MV-4-11 (cell line): ENCODE results near the gene GFRA4.
"Not testable (repeated sequence)": the region's sequence is repeated elsewhere in the genome, so short reads cannot be mapped to it uniquely, and the experiment has no call there.

Experiments
- DNase-seq: peaks from one replicate; lab custom pipeline; 2025; lab: John Stamatoyannopoulos, UW

Gene GFRA4

DNA sequence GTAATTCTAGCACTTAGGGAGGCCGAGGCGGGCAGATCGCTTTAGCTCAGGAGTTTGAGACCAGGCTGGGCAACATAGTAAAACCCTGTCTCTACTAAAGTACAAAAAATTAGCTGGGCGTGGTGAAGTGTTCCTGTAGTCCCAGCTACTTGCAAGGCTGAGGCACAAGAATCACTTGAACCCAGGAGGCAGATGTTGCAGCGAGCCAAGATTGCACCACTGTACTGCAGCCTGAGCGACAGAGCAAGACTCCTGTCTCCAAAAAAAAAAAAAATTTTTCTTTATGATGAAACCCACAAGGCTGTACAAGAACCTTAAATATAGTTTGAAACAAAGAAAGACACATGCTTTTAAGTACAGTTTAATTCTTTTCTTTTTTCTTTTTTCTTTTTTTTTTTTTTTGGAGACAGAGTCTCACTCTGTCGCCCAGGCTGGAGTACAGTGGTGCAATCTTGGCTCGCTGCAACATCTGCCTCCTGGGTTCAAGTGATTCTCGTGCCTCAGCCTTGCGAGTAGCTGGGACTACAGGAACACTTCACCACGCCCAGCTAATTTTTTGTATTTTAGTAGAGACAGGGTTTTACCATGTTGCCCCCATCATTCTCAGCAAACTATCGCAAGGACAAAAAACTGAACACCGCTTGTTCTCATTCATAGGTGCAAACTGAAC lies 47.9 kb downstream of the GFRA4 start:
- not testable (repeated sequence) for DNase-seq

DNA sequence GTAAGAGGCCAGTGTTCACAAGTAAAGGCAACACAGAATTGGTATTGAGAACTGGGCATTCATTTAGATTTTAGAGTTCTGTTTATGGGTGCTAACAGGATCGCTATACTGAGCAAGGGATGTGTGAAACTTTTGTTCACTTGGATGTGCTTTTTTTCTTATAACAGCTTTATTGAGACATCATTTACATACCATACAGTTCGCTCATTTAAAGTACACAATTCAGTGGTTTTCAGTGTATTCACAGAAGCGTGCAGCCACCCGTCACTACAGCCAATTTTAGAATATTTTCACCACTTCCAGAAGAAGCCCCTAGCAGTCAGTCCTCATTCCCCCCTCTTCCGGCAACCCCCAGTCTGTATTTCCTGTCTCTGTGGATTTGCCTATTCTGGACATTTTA lies 48.7 kb downstream of the GFRA4 start:
- DNase-seq: no peak

DNA sequence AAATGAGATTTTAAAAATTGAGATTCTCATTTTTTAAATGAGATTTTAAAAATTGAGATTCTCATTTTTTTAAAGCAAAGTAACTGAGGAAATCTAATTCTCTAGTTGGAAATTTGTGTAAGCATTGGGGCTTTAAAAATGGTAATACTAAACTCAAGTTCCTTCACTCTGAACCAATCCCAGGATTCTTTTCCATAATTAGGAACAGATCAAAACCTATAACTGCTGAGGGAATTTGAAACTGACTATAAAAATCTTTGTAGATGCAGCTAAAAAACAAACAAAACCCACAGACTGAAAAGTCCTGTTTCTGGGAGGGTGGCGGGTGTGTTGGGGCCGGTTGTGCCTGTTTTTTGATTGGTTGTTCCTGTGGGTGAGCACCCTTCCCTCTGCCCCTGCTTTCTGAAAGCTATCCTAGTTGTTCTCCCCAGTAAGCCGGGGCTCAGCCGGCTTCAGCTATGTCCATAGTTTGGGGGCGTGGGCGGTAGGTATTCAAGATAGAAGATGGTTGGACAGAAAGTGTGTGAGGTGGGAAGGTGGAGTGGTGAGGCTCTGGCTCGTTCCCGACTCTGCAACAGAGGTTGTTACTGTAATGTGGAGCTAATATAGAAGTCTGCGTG lies 49.3 kb downstream of the GFRA4 start:
- DNase-seq: no peak

DNA sequence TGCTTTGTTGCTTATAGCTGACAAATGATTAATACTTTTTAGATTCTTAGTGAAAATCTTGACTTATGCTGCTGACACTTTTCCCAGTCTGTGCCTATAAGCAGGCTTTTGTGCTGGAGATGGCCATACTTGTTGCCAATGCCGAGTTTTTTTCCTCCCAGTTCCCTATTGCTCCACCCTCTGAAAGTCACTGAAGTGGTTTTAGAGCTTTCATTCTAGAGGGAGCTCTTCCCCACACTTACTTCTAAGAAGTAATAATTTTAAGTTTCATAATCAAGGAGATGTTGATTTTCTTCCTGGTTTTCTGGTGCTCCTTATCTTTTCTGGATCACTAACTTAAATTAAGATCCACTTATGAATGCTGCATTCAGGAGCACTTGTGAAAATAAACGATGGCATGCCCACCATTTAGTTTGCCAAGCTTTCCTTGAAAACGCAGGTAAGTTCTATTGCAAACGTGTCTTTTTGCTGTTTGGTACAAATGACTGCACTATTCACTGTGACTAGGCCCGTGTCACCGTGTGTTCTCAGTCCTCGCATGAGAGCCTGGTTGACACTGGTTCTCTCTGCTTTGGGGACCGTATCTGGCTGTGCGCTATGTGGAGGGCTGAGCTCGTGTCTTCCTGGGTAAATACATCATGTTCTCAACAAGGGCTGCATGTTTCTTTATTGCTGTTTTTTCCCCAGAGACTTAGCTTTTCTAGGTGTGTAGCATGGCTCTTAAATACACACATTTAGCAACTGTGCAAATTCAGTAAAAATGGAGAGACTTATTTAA lies 50.2 kb downstream of the GFRA4 start:
- DNase-seq: peak; percentile 52

DNA sequence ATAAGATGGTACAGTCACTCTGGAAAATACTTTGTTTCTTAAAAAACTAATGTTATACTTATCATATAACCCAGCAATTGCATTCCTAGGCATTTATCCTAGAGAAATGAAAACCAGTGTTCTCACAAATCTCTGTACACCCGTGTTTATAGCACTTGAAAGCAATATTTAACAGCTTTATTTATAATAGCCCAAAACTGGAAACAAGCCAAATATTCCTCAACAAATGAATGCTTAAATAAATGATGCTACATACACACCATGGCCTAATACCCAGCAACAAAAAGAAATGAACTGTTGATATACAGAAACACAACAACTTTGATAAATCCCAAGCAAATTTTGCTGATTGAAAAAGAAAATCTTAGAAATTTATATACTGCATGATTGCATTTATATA lies 51.3 kb downstream of the GFRA4 start:
- DNase-seq: no peak
